GM12878 (cell line): ENCODE data around the gene ASH1L. TPM values are rescaled to one million over a fixed set of nuclear protein-coding genes. Genes with fewer than 3 reads are reported as not detected.

Experiments used
- CHD1 ChIP-seq: IDR thresholded peaks from 2 replicates; pipeline ENCODE4 v1.6.1; 2012; ENCODE audit warnings: low read depth, low read length, improper control_type of control experiment
- EGR1 ChIP-seq, 2 experiments: IDR thresholded peaks; 1 replicate in 1 of 2; 2 replicates in 1 of 2; pipeline ENCODE4 v1.6.1; 2011 to 2012; ENCODE audit warnings: low read depth in 2 of 2, low read length in 2 of 2, borderline replicate concordance in 1 of 2, mild to moderate bottlenecking in 1 of 2, moderate library complexity in 1 of 2
- HDGF ChIP-seq: fragments of 450-650 bp; IDR thresholded peaks from 2 replicates; pipeline ENCODE4 v1.6.1; 2016; ENCODE audit warnings: antibody characterized with exemption
- JUNB ChIP-seq: IDR thresholded peaks from 2 replicates; pipeline ENCODE4 v1.6.1; 2016; ENCODE audit warnings: antibody characterized with exemption, mild to moderate bottlenecking
- PAX8 ChIP-seq: fragments of 450-650 bp; IDR thresholded peaks from 2 replicates; pipeline ENCODE4 v1.6.1; 2017; ENCODE audit warnings: mild to moderate bottlenecking, moderate library complexity
- POLR2AphosphoS5 ChIP-seq: IDR thresholded peaks from 2 replicates; pipeline ENCODE4 v1.6.1; 2011; ENCODE audit warnings: mild to moderate bottlenecking, low read length, inconsistent platforms
- POU2F2 ChIP-seq: IDR thresholded peaks from 3 replicates; pipeline ENCODE4 v1.6.1; 2011; ENCODE audit warnings: low read depth, mild to moderate bottlenecking, low read length, borderline replicate concordance
- SKIL ChIP-seq: fragments of 450-650 bp; IDR thresholded peaks from 2 replicates; pipeline ENCODE4 v1.6.1; 2017; ENCODE audit warnings: mild to moderate bottlenecking, low read depth, inconsistent platforms; ENCODE audit not compliant: poor library complexity, severe bottlenecking
- SMARCA5 ChIP-seq: fragments of 450-650 bp; IDR thresholded peaks from 2 replicates; pipeline ENCODE4 v1.6.1; 2017; ENCODE audit warnings: mild to moderate bottlenecking
- polyA plus RNA-seq, 11 experiments: library from polyadenylated mRNA; depleted of rRNA in 4 of 11; unstranded in 6 of 11; stranded (reverse) in 5 of 11; fragments of >200 nt; fragmentation: Nextera tagmentation in 4 of 11; fragmentation: Illumina TruSeq in 1 of 11; extraction: Ambion mirVana in 4 of 11; extraction: Trizol in 1 of 11; gene quantifications; 1 replicate in 1 of 11; 2 replicates in 10 of 11; pipeline versions ENCODE4 v1.2.1 to v1.2.3, GENCODE V29; 2011 to 2016; ENCODE audit warnings: inconsistent platforms in 2 of 11, missing spikeins in 2 of 11, low read depth in 1 of 11
- total RNA-seq, 4 experiments: library from RNA; depleted of rRNA in 3 of 4; stranded (reverse); fragments of >200 nt in 3 of 4; fragmentation: Illumina TruSeq in 1 of 4; extraction: Trizol in 1 of 4; gene quantifications; 2 replicates each; pipeline versions ENCODE4 v1.2.1 to v1.2.3, GENCODE V29; 2013 to 2021
- TF ChIP-seq, protein P1 (sequence below): fragments of 450-650 bp; formaldehyde crosslinking; IDR thresholded peaks from 2 replicates; pipeline ENCODE4 v1.4.0; 2020; ENCODE audit warnings: mild to moderate bottlenecking, moderate library complexity

ASH1L gene
- total and polyA plus RNA-seq, 10 of the 15 experiments (the other 5 are each of a cell fraction or from before 2014, with no cell fraction given) = 1.7 to 23.9 (median 16.6) TPM

GRCh38 chr1:155531624-155532023 lies 31.0 kb downstream of the ASH1L start (continued):
- TF ChIP-seq, protein P1, sequence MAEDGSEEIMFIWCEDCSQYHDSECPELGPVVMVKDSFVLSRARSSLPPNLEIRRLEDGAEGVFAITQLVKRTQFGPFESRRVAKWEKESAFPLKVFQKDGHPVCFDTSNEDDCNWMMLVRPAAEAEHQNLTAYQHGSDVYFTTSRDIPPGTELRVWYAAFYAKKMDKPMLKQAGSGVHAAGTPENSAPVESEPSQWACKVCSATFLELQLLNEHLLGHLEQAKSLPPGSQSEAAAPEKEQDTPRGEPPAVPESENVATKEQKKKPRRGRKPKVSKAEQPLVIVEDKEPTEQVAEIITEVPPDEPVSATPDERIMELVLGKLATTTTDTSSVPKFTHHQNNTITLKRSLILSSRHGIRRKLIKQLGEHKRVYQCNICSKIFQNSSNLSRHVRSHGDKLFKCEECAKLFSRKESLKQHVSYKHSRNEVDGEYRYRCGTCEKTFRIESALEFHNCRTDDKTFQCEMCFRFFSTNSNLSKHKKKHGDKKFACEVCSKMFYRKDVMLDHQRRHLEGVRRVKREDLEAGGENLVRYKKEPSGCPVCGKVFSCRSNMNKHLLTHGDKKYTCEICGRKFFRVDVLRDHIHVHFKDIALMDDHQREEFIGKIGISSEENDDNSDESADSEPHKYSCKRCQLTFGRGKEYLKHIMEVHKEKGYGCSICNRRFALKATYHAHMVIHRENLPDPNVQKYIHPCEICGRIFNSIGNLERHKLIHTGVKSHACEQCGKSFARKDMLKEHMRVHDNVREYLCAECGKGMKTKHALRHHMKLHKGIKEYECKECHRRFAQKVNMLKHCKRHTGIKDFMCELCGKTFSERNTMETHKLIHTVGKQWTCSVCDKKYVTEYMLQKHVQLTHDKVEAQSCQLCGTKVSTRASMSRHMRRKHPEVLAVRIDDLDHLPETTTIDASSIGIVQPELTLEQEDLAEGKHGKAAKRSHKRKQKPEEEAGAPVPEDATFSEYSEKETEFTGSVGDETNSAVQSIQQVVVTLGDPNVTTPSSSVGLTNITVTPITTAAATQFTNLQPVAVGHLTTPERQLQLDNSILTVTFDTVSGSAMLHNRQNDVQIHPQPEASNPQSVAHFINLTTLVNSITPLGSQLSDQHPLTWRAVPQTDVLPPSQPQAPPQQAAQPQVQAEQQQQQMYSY (CRISPR knock-in tag) = no peak
- no peak for TF ChIP-seq PAX8
- TF ChIP-seq CHD1 = no peak
- TF ChIP-seq SMARCA5 = no peak
- no peak for TF ChIP-seq POU2F2
- no peak for TF ChIP-seq JUNB
- no peak for TF ChIP-seq POLR2AphosphoS5
- no peak for TF ChIP-seq EGR1 (IDR thresholded peaks at IDR 0.05; ENCODE audit: borderline replicate concordance in 1 of 2, low read depth in 2 of 2, low read length in 2 of 2)
- no peak for TF ChIP-seq SKIL
- TF ChIP-seq HDGF = no peak
